ENCODE data around the gene DTNA.

Gene DTNA

GRCh38 chr18:34847408-34847807 lies 137.3 kb downstream of the DTNA start:
- no peak for DNase-seq (ENCODE audit: low read depth in 3 of 3, low spot score in 1 of 3)

- no peak for DNase-seq (ENCODE audit: low read depth in 3 of 3, low spot score in 1 of 3)
Measured at GRCh38 chr18:34848156-34848555, 138.1 kb downstream of the DTNA start.

GRCh38 chr18:34848695-34849094 lies 138.6 kb downstream of the DTNA start:
- no peak for DNase-seq (ENCODE audit: low read depth in 3 of 3, low spot score in 1 of 3)

- no peak for DNase-seq (ENCODE audit: low read depth in 3 of 3, low spot score in 1 of 3)
Measured at GRCh38 chr18:34857320-34857719, 147.2 kb downstream of the DTNA start.

DNA sequence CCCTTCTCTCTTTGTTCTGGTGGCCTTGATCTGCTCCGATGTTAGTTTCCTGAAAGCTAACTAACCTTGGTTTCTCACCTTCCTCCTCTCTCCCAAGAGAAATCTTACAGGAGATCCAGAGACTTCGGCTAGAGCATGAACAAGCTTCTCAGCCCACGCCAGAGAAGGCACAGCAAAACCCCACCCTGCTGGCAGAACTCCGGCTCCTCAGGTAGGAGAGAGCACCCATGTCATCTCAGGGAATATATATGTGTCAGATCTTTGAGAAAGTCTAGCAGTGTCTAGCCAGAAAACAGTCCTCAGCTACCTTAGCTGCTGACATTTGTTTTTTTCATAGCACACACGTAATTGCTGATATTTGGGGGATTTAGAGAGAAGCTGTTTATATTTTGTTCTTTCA lies 148.1 kb downstream of the DTNA start:
- no peak for DNase-seq (ENCODE audit: low read depth in 3 of 3, low spot score in 1 of 3)

DNA sequence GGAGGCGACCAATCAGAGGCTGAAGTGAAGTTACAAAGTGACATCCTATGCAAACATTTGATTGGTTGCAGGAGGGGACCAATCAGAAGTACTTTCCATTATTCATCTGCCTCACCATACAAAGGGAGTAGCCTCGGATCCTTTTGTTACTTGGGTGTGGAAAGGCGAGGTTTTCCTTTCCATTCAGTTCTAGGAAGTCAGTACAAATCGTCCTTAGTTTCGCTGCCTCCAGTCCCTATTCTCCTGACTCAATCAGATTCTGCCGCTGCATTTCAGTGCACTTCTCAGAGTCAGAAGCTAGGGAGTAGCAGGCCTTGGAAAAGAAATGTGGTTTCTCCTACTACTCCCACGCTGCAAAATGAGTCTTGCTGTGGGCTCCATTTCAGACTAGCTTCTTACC lies 149.4 kb downstream of the DTNA start:
- no peak for DNase-seq (ENCODE audit: low read depth in 3 of 3, low spot score in 1 of 3)

DNA sequence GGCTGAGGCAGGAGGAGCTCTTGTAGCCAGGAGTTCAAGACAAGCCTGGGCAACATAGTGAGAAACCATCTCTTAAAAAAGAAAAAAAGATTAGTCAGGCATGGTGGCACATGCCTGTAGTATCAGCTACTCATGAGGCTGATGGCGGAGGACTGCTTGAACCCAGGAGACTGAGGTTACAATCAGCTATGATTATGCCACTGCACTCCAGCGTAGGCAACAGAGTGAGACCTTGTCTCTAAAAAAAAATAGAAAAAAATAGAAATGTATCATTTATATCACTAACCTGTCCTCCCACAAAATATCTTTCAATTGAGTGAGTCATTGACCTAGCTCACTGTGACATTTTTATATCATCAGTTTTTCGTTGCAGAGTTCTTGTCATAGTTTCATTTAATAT lies 152.5 kb downstream of the DTNA start:
- no peak for DNase-seq (ENCODE audit: low read depth in 3 of 3, low spot score in 1 of 3)

DNA sequence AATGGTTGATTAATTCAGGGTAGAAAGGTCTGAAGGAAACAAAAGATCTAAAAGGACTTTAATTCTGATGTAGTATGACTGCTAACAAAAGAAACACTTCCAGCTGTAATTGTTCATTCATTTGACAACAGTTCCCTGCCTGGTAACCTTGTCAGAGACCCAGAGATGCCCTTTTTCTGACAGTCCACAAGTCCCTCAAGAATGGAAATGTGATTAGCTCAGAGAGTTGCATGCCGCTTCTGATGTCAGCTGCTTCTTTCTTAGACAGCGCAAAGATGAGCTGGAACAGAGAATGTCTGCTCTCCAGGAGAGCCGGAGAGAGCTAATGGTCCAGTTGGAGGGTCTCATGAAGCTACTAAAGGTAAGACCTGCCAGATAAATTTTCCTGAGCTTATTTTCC lies 153.6 kb downstream of the DTNA start:
- no peak for DNase-seq (ENCODE audit: low read depth in 3 of 3, low spot score in 1 of 3)

DNA sequence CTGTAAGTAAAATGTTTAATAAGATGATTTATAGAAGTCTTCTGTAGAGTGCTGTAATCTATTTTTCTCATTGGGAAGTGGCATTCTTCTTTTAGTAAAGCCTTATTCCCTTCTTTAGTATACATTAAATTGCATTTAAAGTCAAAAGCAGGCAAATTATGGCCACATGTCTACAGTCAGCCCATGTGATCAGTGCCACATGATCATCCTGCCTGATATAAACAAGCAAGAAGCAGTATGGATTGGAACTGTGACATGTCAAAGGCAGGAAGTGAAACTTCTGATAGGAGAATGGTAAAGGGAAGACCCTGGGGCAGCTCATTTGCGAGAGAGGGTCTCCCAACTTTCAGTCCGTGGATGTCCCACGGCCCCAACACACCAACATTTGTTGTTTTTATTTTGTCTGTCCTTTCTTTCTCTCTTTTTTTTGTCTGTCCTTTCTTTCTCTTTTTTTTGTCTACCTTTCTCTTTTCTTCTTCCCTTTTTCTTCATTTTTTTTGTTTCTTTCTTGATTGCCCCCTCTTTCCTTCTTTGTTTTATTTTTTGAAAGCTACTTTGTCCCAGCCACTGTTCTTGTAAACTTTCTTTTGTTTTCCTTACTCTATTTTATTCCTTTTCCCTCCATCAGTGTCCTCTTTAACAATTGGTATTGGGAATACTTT lies 154.9 kb downstream of the DTNA start:
- no peak for DNase-seq (ENCODE audit: low read depth in 3 of 3, low spot score in 1 of 3)

DNA sequence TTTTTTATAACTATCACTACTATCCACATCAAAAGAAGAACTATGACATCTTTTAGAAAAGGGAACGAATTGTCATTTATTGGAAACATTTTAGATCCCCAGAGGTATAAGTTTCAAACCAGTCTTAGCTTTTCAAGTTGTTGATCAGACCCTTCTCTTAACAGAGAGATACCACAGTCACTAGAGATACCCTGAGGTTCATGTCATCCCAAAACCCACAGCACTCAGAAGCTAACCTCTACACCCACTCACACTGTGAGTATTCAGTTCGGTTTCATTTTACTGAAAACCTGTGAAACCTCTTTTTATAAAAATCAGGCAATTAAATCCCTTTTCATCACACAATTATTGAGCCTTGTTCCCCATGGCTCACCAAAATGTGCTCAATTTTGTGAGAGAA lies 156.2 kb downstream of the DTNA start:
- DNase-seq (ENCODE audit: low read depth in 3 of 3, low spot score in 1 of 3) = no peak

DNA sequence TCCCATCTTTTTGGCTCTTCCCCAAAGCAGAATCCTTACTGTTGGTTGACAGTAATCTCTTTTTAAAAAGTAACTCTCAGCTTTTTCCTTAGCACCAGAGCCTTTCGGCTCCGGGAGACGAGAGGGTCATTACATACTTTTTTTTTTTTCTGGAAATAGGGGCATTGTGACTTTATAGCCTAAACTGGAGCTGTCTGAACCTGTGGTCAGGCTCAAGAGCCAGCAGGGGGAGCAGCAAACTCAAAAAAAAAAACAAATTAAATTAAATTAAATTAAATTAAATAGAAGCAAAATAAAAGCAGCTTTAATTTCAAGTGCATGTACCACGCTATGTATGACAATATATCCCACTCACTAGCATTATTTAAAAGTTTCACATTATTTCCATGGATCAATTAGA lies 156.6 kb downstream of the DTNA start:
- no peak for DNase-seq (ENCODE audit: low read depth in 3 of 3, low spot score in 1 of 3)

- no peak for DNase-seq (ENCODE audit: low read depth in 3 of 3, low spot score in 1 of 3)
Measured at GRCh38 chr18:34867520-34867919, 157.4 kb downstream of the DTNA start.

GRCh38 chr18:34870555-34871310 lies 160.6 kb downstream of the DTNA start:
- no peak for DNase-seq (ENCODE audit: low read depth in 3 of 3, low spot score in 1 of 3)

DNA sequence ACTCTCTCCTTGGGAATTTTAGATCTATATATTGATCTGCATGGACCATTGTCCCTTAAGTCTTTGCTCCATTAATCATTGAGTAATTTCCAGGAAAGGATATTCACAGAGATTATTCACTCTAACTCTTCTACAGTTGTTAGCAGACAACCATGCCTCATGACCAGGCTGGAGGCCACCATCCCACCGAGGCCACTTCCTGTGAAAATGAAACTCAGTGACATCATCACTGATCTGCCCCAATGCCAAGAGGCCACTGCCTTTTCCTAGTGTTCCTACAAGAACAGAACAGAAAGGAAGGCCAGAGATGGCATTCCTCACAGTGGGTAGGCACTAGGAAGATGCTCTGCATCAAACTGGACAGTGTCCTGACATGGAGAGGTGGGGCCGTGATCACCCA lies 161.3 kb downstream of the DTNA start:
- DNase-seq (ENCODE audit: low read depth in 3 of 3, low spot score in 1 of 3) = no peak

GRCh38 chr18:34872066-34872465 lies 162.0 kb downstream of the DTNA start:
- no peak for DNase-seq (ENCODE audit: low read depth in 3 of 3, low spot score in 1 of 3)

GRCh38 chr18:34873986-34874580 lies 164.0 kb downstream of the DTNA start:
- DNase-seq (ENCODE audit: low read depth in 3 of 3, low spot score in 1 of 3) = no peak

DNA sequence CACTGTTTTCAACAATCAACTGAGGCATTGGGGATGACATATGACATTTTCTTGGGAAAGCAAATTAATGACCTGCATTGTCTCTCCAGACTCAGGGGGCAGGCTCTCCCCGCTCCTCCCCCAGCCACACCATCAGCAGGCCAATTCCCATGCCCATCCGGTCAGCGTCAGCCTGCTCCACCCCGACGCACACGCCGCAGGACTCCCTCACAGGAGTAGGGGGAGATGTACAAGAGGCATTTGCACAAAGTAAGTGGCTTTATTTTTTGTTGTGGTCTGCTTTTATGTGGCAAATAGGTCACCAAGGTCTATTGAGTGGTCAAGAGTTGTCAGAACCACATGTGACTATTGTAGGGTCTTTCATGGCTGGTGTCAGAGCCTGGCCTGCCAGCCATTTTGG lies 165.1 kb downstream of the DTNA start:
- no peak for DNase-seq (ENCODE audit: low read depth in 3 of 3, low spot score in 1 of 3)

GRCh38 chr18:34880403-34880802 lies 170.3 kb downstream of the DTNA start:
- no peak for DNase-seq (ENCODE audit: low read depth in 3 of 3, low spot score in 1 of 3)

DNA sequence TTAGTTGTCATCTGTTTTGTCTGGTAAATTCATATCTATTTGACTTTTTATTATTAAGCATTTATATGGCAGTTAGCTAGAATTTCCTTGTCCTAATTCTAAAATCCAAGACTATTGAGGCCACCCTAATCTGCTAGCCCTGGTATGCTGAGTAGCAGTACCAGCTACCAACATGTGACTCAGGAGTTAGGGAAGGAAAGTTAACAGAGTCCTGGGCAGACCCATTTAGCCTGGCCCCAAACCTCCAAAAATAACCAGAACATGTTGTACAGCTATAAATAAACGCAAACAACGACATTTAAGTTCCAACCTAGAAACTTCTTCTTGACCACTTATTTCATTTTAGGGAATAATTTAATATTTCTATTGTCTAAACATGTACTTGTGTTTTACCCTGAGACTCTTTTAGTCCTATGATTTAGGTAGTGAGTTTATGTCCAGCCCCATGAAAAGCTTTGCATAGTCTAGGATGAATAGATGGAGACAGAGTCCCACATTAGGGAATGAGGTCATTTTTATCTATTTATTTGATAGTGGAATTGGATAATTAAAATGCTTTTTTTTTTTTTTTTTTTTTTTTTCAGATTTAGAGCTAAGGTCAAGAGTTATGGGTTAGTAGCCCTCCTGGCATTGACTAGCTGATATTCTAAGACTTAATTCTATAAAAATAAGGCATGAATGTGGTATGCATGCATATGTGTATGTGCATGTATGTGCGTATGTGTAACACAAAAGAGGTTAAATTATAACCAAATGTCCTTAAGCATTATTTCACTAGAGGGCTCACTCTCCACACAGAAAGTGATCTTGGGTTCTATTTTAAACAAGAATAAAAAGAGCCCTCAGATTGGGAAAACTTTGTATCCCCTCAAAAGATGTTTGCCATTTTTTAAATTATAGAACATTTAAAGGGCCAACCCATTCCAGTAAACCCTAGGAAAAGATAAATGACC lies 171.1 kb downstream of the DTNA start:
- DNase-seq (ENCODE audit: low read depth in 3 of 3, low spot score in 1 of 3) = no peak

- no peak for DNase-seq (ENCODE audit: low read depth in 3 of 3, low spot score in 1 of 3)
Measured at GRCh38 chr18:34884436-34884835, 174.3 kb downstream of the DTNA start.

DNA sequence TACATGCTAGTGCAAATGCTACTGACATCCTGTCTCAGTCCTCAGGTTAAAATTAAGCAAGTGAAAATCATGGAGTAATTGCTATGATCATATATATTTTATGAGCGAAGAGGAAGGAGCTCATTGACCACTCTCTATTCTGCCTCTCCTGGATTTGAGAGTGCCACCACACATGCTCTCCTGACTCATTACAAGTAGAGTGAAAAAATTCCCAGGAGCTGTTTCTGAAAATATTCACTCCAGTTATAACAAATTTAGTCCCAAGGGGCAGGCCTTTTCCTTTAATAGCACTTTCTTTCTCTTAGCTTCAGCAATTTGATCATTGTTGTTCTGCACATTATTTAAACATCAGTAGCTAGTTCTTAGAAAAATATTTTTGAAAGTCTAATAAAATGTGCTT lies 176.1 kb downstream of the DTNA start:
- no peak for DNase-seq (ENCODE audit: low read depth in 3 of 3, low spot score in 1 of 3)

All from stimulated activated CD4-positive, alpha-beta T cell treated with anti-CD3 and anti-CD28 coated beads, TNF-alpha, amount 100 ng/mL, for 1 hour (primary cell).